Endothelial cell of umbilical vein (primary cell): Measurements from ENCODE around the gene INPP4B. TPM values are rescaled to one million over a fixed set of nuclear protein-coding genes. Genes with fewer than 3 reads are reported as not detected.

ENCODE experiments used
- BruUV-seq: library from RNA; stranded (reverse); fragments of 400-500 nt; replicated peaks from 2 replicates; lab custom pipeline; 2021; lab: Mats Ljungman, UMichigan
- CTCF ChIA-PET: fragments of 300-600, 350-600 bp; sonication (Branson Sonifier 250); formaldehyde crosslinking; loops from one replicate; lab custom pipeline; 2021; ENCODE audit warnings: antibody characterized with exemption, inconsistent platforms; lab: Charles Lee
- POLR2A ChIA-PET: fragments of 300-600, 350-600 bp; sonication (Branson Sonifier 250); formaldehyde crosslinking; loops from one replicate; lab custom pipeline; 2021; ENCODE audit warnings: antibody characterized with exemption, inconsistent platforms; lab: Charles Lee
- DNase-seq: peaks from one replicate; pipeline ENCODE4 v3.0.0-alpha.2; 2011; ENCODE audit warnings: low read depth, low spot score
- FAIRE-seq: peaks from 2 replicates; lab custom pipeline; 2011; peaks lifted over from hg19 to GRCh38; lab: Jason Lieb, UNC
- H2AFZ ChIP-seq: 2 replicates; pipeline ENCODE4 v1.6.0; 2012; ENCODE audit warnings: low read depth, low read length, control low read depth, inconsistent platforms
- H3K27ac ChIP-seq: 2 replicates; pipeline ENCODE4 v1.5.1; 2011; ENCODE audit warnings: low read depth, mild to moderate bottlenecking, control low read depth, low read length, moderate library complexity; ENCODE audit not compliant: insufficient read depth
- H3K27me3 ChIP-seq, 2 experiments: 2 replicates each; pipeline versions ENCODE4 v1.6.0 to v1.6.1; 2011; ENCODE audit warnings: low read length in 2 of 2, mixed read lengths in 1 of 2; ENCODE audit not compliant: control insufficient read depth in 2 of 2, insufficient read depth in 2 of 2
- H3K36me3 ChIP-seq, 2 experiments: 2 replicates in 1 of 2; 3 replicates in 1 of 2; pipeline ENCODE4 v1.5.1; 2011; ENCODE audit warnings: low read length in 2 of 2, mild to moderate bottlenecking in 1 of 2, moderate library complexity in 1 of 2; ENCODE audit not compliant: control insufficient read depth in 2 of 2, insufficient read depth in 2 of 2; ENCODE audit errors: extremely low read depth in 1 of 2
- H3K4me1 ChIP-seq: 3 replicates; pipeline ENCODE4 v1.5.1; 2011; ENCODE audit warnings: mild to moderate bottlenecking, low read length; ENCODE audit not compliant: control insufficient read depth, insufficient read depth; ENCODE audit errors: extremely low read depth
- H3K4me2 ChIP-seq: 2 replicates; pipeline ENCODE4 v1.6.1; 2011; ENCODE audit warnings: low read length, control low read depth, mixed read lengths; ENCODE audit not compliant: insufficient read depth
- H3K4me3 ChIP-seq, 3 experiments: fragments of 200-600 bp in 1 of 3; sonication (generic), shearing (Covaris generic) in 1 of 3; replicated peaks in 1 of 3; 2 replicates each; pipeline ENCODE4 v1.5.1; 2011 to 2016; ENCODE audit warnings: control low read depth in 3 of 3, low read length in 3 of 3, mild to moderate bottlenecking in 2 of 3, inconsistent platforms in 1 of 3, low read depth in 1 of 3, moderate library complexity in 1 of 3; ENCODE audit not compliant: insufficient read depth in 1 of 3
- H3K79me2 ChIP-seq: 2 replicates; pipeline ENCODE4 v1.6.0; 2012; ENCODE audit warnings: low read length, inconsistent platforms; ENCODE audit not compliant: control insufficient read depth, insufficient read depth
- H3K9ac ChIP-seq: replicated peaks from 2 replicates; pipeline ENCODE3; 2011; ENCODE audit warnings: low read length, control low read depth; ENCODE audit not compliant: insufficient read depth; ENCODE audit errors: extremely low read depth
- H3K9me1 ChIP-seq: replicated peaks from 3 replicates; pipeline ENCODE4 v1.6.0; 2011; ENCODE audit warnings: mild to moderate bottlenecking, low read length; ENCODE audit not compliant: control insufficient read depth, insufficient read depth; ENCODE audit errors: extremely low read depth
- H3K9me3 ChIP-seq: replicated peaks from 2 replicates; pipeline ENCODE4 v1.5.1; 2012; ENCODE audit warnings: low read length, inconsistent platforms; ENCODE audit not compliant: control insufficient read depth, insufficient read depth
- H4K20me1 ChIP-seq: replicated peaks from 2 replicates; pipeline ENCODE3; 2011; ENCODE audit warnings: mild to moderate bottlenecking, low read length; ENCODE audit not compliant: control insufficient read depth, insufficient read depth; ENCODE audit errors: extremely low read depth
- EZH2 ChIP-seq: IDR thresholded peaks from 2 replicates; pipeline ENCODE4 v1.6.1; 2012; ENCODE audit warnings: borderline replicate concordance, low read depth, mild to moderate bottlenecking, moderate library complexity, low read length, inconsistent platforms; ENCODE audit not compliant: severe bottlenecking
- FOS ChIP-seq: IDR thresholded peaks from 2 replicates; pipeline ENCODE4 v1.6.1; 2011; ENCODE audit warnings: mild to moderate bottlenecking, low read length, moderate library complexity, borderline replicate concordance; ENCODE audit not compliant: insufficient read depth
- GATA2 ChIP-seq: IDR thresholded peaks from 2 replicates; pipeline ENCODE4 v1.7.0; 2011; ENCODE audit warnings: low read depth, mild to moderate bottlenecking, moderate library complexity, mixed read lengths, low read length; ENCODE audit not compliant: insufficient read length, insufficient read depth
- JUN ChIP-seq: IDR thresholded peaks from 2 replicates; pipeline ENCODE4 v1.6.1; 2011; ENCODE audit warnings: borderline replicate concordance, low read depth; ENCODE audit not compliant: insufficient read length, insufficient read depth
- MYC ChIP-seq: IDR thresholded peaks from one replicate; pipeline ENCODE4 v1.6.1; 2011; ENCODE audit warnings: mild to moderate bottlenecking, low read depth, low read length
- POLR2A ChIP-seq: IDR thresholded peaks from 2 replicates; pipeline ENCODE4 v1.6.1; 2012; ENCODE audit warnings: low read depth, mild to moderate bottlenecking, control low read depth, low read length
- POLR2AphosphoS5 ChIP-seq: IDR thresholded peaks from 2 replicates; pipeline ENCODE4 v1.6.1; 2012; ENCODE audit warnings: low read depth, mild to moderate bottlenecking, control low read depth, low read length, moderate library complexity; ENCODE audit not compliant: insufficient read depth
- dilution Hi-C: fragments of 300-500 bp; cut with MboI; formaldehyde crosslinking; loops from one replicate; pipeline ENCODE4 v1.15.0; 2019; ENCODE audit warnings: low sequenced_read_pairs; ENCODE audit not compliant: extremely low pct_ligation_motif_present
- intact Hi-C: fragments of 100-400 bp; cut with micrococcal nuclease; formaldehyde crosslinking; loops from one replicate; pipeline ENCODE4 v1.10.0; 2022
- polyA plus RNA-seq, 4 experiments: library from polyadenylated mRNA; depleted of rRNA in 3 of 4; stranded (reverse) in 3 of 4; unstranded in 1 of 4; fragments of >200 nt; gene quantifications; 2 replicates each; pipeline versions ENCODE4 v1.2.1 to v1.2.3, GENCODE V29; 2011 to 2012; ENCODE audit warnings: missing spikeins in 1 of 4
- total RNA-seq: library from RNA; stranded (reverse); gene quantifications from 2 replicates; pipeline ENCODE4 v1.2.3, GENCODE V29; 2021
- TF ChIP-seq, protein P1 (sequence below), 2 donors: IDR thresholded peaks; 1 replicate in 1 of 2; 2 replicates in 1 of 2; pipeline ENCODE4 v1.5.1; 2011; ENCODE audit warnings: low read length in 2 of 2, mild to moderate bottlenecking in 2 of 2, moderate library complexity in 2 of 2, control low read depth in 1 of 2, inconsistent platforms in 1 of 2, low read depth in 1 of 2; ENCODE audit not compliant: insufficient read depth in 1 of 2; ENCODE audit errors: extremely low read depth in 1 of 2
- TF ChIP-seq, protein P2 (sequence below): IDR thresholded peaks from 2 replicates; pipeline ENCODE4 v1.6.1; 2011; ENCODE audit not compliant: insufficient read depth, insufficient read length

The INPP4B gene
- total and polyA plus RNA-seq, 2 donors (not counting 3 experiments of a cell fraction or from before 2014, with no cell fraction given): 0.41 to 3.1 TPM

DNA sequence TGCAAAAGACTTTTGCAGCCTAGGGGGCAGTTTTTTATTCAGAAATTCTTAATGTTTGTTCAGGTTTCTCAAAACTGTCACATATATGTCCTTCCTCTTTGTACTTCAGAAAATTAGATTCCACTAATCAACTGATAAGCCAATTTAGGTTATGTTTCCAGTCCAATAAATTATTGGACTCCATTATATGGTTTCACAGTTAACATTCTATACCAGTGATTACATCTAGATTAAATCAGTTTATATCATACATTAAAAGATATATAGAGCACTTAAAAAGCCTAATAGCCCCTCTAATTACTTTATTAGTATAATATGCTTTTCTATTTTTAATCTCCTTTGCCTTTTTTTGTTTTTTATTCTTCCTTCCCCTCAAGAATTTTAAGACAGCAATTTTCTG lies 434.1 kb downstream of the INPP4B start:
- no peaks in the 10 kb centered on the region for H3K36me3 ChIP-seq
- no peaks in the 10 kb centered on the region for H3K27me3 ChIP-seq
- no peak for FAIRE-seq
- no peak overlapping the region for H3K4me2 ChIP-seq
- POLR2A ChIA-PET: no interaction called here
- no peaks in the 10 kb centered on the region for H3K9me1 ChIP-seq
- H3K4me3 ChIP-seq: no peak overlapping the region
- no peak for DNase-seq
- no peak overlapping the region for H3K27ac ChIP-seq
- TF ChIP-seq POLR2AphosphoS5: no peak
- no peak for TF ChIP-seq MYC
- TF ChIP-seq, protein P1, sequence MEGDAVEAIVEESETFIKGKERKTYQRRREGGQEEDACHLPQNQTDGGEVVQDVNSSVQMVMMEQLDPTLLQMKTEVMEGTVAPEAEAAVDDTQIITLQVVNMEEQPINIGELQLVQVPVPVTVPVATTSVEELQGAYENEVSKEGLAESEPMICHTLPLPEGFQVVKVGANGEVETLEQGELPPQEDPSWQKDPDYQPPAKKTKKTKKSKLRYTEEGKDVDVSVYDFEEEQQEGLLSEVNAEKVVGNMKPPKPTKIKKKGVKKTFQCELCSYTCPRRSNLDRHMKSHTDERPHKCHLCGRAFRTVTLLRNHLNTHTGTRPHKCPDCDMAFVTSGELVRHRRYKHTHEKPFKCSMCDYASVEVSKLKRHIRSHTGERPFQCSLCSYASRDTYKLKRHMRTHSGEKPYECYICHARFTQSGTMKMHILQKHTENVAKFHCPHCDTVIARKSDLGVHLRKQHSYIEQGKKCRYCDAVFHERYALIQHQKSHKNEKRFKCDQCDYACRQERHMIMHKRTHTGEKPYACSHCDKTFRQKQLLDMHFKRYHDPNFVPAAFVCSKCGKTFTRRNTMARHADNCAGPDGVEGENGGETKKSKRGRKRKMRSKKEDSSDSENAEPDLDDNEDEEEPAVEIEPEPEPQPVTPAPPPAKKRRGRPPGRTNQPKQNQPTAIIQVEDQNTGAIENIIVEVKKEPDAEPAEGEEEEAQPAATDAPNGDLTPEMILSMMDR (IDR thresholded peaks at IDR 0.05; ENCODE audit: extremely low read depth in 1 of 2, insufficient read depth in 1 of 2, low read depth in 1 of 2, low read length in 2 of 2): no peak
- no peak for TF ChIP-seq GATA2
- TF ChIP-seq EZH2: no peak
- TF ChIP-seq FOS: no peak
- TF ChIP-seq, protein P2, sequence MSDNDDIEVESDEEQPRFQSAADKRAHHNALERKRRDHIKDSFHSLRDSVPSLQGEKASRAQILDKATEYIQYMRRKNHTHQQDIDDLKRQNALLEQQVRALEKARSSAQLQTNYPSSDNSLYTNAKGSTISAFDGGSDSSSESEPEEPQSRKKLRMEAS: no peak
- no peak for TF ChIP-seq POLR2A
- TF ChIP-seq JUN: no peak
- H3K79me2 ChIP-seq: no peaks in the 10 kb centered on the region
- no peaks in the 10 kb centered on the region for H3K9me3 ChIP-seq
- peaks cover 27% of the 10 kb centered on the region for H3K4me1 ChIP-seq
- H4K20me1 ChIP-seq: no peaks in the 10 kb centered on the region
- intact Hi-C loops: no loop called here
- CTCF ChIA-PET: interaction anchor here (1.8 kb wide), 1 partner anchor 9 kb away, joined by 8 read pairs; no protein-coding TSS in a partner anchor
- H2AFZ ChIP-seq: no peak overlapping the region
- no peak overlapping the region for H3K9ac ChIP-seq
- BruUV-seq: no TSS peak
- dilution Hi-C loops: no loop called here
